Stimulated activated CD4-positive, alpha-beta T cell treated with anti-CD3 and anti-CD28 coated beads, TNF-alpha, amount 100 ng/mL, for 24 hours (primary cell): ENCODE results near the gene PRRT4.
A peak's percentile ranks its signal among the peaks of the same experiment; 100 is the strongest.

ENCODE experiments used
- DNase-seq, 3 experiments: peaks; one replicate each; pipeline ENCODE4 v3.0.0-alpha.2; 2020; ENCODE audit warnings: low read depth in 3 of 3

The PRRT4 gene

DNA sequence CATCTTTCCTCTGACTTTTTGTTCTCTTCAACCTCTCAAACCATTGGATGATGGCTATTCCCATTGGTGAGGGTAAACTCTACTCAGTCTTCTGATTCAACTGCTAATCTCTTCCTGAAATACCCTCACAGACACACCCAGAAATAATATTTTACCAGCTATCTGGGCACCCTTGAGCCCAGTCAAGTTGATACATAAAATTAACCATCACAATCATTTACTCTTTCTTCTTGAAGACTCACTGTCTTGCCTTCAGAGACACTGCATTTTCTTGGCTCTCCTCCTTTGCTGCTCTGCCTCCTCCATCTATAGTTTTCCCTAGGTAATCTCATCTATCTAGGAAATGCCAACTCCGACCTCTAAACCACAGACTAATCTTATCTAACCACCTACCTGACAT, 12.6 kb upstream of the PRRT4 start:
- no peak for DNase-seq

- no peak for DNase-seq
Observed at GRCh38 chr7:128373606-128374005, 12.1 kb upstream of the PRRT4 start.

- no peak for DNase-seq
Observed at GRCh38 chr7:128370491-128370890, 9.0 kb upstream of the PRRT4 start.

- DNase-seq, result no peak
Observed at GRCh38 chr7:128366986-128367385, 5.5 kb upstream of the PRRT4 start.

DNA sequence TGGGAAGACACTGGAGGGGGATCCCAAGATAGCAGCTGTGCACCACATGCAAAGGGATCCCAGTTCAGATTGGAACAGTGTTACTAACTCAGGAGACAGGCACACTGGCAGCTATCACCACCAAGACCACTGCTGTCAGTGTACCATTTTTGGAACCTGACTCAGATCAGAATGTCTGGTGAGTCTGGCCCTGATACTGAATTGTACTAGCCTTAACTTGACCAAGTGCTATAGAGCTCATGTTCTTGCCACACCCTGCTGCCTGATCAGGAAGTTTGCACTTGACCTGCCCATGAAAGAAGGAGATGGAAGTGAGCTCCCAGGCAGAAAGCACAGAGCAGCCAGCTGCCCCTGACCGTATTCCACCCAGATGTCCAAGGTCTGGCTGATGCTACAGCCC, 4.8 kb upstream of the PRRT4 start:
- no peak for DNase-seq

GRCh38 chr7:128365432-128365831, 3.9 kb upstream of the PRRT4 start:
- DNase-seq, result no peak

DNA sequence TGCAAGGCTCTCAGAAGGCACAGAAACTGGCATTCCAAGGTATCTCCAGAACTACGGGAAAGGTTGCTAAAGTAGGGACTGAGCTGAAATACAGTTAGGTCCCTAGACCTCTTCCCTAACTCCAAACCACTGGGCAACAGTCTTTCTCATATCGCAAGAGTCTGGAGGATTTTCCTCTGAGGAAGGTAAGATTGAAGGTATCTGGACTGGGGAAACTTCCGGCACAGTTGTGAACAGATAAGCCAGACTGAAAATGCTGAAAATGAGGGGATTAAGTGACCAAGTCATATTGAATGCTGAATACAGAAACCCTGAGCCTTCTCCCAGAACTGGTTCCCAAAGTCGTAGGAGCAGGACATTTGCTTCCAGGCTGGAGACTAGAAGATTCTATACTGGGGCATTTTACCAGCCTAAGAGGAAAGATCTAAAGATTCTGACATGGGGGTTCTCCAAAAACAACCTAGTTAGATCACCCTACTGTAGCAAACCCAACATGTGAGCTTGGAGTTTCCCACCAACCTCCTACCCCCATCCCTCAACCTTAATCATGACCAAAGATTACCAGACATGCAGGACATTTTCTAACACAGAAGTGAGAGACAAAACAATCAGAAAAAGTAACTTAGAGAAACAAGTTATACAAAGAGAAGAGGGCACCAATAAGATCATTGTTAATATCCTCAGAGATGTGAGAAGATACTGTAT, 2.8 kb upstream of the PRRT4 start:
- no peak for DNase-seq

DNA sequence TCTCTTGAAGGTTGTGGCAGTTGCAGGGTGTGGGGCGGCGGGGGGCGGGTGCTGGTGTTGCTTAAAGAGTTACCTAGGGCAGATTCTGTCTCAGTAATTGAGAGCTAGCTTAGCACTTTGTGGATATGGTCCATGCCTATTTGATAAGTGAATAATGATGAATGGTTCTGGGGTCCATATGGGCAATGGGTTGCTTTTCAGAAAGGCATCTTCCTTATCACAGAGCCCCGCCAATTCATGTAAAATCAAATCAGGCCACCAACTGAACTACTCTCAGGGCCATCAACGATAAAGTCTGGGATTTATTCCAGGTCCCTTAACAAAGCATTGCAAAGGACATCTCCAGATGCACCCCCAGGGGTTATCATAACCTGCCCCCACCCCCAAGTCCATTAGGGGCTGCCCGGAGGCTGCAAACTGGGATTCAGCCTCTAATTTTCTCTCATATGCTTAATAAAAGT, 1.8 kb upstream of the PRRT4 start:
- DNase-seq, result no peak

DNA sequence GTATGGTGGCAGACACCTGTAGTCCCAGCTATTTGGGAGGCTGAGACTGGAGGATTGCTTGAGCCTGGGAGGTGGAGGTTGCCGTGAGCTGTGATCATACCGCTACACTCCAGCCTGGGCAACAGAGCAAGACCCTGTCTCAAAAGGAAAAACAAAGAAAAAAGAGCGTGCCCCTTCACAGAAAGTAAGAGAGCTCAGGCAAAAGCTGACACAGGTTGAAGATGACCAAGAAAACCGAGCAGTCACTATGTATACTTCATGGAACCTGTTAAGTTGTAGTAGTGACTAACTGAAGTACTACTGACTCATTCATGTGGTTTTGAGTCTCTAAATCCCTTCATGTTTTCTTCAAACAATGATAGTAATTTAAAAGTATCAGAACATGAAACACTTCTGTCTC, 1.2 kb upstream of the PRRT4 start:
- no peak for DNase-seq

- no peak for DNase-seq
Observed at GRCh38 chr7:128360359-128360678, 1.2 kb downstream of the PRRT4 start.

DNA sequence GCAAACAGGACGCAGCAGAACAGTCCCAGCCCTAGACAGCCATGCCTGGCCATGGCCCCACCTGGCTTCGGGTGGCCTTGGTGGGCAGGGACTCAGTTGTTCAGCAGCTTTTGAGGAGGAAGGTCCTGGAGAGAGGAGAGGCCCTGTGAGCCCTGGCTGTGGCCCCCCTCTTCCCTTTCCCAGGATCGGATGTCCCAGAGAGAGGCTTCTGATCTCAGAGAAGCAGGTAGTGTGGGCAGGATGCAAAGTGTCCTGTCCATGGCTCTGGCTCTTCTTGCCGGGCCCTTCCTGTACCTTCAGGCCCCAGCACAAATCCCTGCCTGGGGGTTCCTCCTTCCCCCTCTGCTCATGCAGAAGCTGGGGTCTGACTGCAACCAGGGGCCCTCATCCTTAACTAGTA, 1.6 kb downstream of the PRRT4 start:
- DNase-seq, result no peak

DNA sequence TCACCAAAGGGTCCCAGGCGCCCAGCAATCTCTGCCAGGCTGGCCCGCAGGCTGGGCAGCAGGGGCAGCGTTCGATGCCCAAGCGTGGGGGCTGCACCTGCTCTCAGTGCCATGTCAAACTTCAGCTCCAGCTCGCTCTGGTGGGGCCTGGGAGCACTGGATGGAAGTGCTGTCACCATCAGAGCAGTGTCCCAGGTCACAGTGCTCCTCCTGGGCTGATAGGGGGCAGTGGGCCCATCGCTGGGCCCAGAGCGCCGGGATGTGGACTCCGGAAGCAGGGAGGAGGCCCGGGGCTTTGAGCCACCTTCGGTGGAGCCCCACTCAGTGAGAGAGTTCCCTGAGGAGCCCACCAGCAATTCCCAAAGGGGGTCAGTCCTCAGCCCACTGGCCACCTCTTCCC, 2.2 kb downstream of the PRRT4 start:
- DNase-seq, result no peak

- no peak for DNase-seq
Observed at GRCh38 chr7:128358233-128358632, 3.3 kb downstream of the PRRT4 start.

DNA sequence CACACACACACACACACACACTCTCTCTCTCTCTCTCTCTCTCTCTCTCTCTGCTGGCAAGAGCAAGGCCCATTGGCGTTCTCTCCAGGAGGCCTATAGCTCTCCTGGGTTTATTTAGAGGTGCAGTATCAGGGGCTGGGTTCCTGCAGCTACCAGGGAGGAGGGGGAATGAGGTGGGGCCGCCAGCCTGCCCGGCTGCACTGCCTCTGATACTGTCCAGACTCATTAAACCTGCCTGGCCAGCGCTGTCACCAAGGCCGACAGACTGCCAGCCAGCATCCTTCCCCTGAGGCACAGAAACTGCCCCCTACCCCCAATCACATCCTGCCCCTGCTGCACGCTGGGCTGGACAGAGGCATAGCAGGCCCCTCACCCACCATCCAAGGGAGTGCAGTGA, 4.3 kb downstream of the PRRT4 start:
- DNase-seq, result no peak

DNA sequence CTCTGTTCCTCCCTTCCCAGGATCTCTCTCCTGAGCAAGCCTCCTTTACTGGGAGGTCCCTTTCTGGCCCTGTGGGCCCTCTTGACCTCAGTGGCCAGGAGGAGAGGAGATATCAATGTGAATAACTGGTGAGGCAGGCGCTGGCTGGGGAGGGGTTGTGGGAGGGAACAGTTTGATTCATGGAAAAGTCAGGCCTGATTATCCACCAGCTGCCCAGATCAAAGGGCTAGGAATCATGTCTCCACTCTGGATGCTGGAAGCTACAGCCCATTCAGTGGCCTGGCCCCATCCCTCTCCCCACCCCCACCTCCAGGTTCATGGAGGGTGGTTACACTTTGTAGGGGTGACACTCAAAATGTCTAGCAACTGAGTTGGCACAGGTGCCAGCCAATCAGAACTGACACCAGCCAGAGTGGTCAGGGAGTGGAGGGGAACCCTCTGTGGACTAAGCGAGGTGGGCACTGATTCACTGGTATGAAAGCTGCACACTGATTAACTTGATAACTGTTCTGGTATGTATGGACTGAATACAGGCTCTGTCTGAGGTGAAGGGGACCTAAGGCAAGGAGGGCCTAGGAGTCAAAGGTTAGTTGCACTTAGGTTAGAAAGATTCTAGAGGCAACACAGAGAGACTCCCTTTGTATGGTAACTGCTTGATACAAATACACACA, 4.8 kb downstream of the PRRT4 start:
- no peak for DNase-seq

GRCh38 chr7:128353610-128354009, 7.9 kb downstream of the PRRT4 start:
- no peak for DNase-seq

- DNase-seq, result no peak
Observed at GRCh38 chr7:128353189-128353588, 8.3 kb downstream of the PRRT4 start.

GRCh38 chr7:128352636-128353035, 8.9 kb downstream of the PRRT4 start:
- no peak for DNase-seq

DNA sequence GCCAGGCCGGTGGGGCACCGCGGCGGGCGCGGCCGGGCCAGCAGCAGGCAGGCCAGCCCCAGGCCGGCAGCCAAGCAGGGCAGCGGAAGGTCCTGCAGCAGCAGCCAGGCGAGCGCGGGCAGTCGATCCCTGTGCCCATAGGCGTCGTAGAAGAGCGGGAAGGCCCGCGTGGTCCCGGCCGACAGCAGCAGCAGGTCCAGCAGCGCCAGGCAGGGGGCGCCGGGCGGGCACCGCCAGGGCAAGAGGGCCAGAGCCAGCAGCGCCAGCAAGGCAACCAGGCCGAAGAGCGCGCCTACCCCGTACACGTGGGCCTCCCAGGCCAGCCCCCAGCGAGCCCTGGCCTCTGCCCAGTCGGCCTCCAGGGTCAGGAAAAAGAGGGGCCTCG, 9.3 kb downstream of the PRRT4 start:
- peak in 1 of 3 experiments; percentile 42 for DNase-seq

- DNase-seq, result no peak
Observed at GRCh38 chr7:128351296-128352152, 10.0 kb downstream of the PRRT4 start.

- DNase-seq, result no peak
Observed at GRCh38 chr7:128350708-128351295, 10.7 kb downstream of the PRRT4 start.

DNA sequence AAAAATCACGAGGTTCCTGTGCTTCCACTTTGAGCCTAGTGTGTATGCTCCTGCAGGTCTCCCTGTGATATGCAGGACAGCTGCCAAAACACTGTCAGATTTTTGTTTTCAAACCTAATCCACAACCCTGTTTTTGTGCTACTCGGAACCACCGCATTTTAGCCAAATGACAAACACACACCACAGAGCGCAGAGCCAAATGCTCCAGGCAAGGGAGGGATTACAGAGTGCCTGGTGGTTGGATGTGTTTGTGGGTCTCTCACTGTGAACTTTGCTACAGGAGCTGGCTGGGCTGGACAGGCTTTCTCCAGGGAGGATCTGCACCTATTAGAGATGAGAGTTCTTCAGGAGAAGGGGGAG, 12.0 kb downstream of the PRRT4 start:
- no peak for DNase-seq
